Measurements from ENCODE around the gene ZNF773. TPM values are rescaled to one million over a fixed set of nuclear protein-coding genes. Genes with fewer than 3 reads are reported as not detected.

ZNF773 gene
- total and polyA plus RNA-seq, 3 experiments from 2014 or later: 7.6 to 14.5 (median 8.1) TPM

DNA sequence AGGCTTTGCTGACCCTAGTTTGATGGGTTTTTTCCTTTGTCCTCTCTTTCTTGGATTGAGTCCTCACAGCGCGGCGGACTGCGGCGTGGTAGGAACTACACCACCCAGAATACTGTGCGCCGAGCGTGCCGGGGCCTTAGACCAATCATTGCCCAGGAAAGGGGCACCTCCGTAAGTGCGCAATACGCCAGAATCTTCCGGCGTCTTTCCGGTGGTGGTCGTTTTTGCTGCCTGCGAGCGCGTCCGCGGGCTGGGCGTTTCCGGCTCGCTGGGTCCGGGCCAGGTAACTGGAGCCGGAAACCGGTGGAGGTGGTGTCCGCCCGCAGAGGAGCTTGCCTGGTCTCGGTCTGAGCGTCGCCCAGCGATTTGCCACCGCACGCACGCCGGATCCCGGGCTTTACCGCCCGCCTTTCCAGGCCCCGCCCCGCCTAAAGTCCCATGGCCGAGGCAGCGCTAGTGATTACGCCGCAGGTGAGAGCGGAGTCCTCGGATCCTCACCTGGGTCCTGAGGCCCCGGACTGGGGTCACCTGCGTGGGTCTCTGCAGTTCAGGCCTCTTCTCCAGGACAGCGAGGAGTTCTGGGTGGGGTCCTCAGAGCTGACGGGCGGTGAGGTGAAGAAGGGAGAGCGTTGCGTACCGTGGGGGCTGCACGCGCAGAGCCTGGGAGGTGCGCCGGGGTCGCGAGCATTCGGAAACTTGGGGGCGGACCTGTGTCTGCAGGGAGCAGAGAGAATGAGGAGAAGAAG lies 27.6 kb downstream of the ZNF773 start, which contains the start of gene ZNF549:
Gene ZNF549 (plus strand): TSS at position 221 of the 746 bp plus-strand sequence. CDS start 218 bp downstream, at position 439.
- H3K36me3 Mint-ChIP-seq: peaks cover 20 to 48% (median 40%) of the 10 kb centered on the region in 3 donors
- Histone ChIP-seq H3K27me3 (ENCODE audit: insufficient read depth, low read length, poor library complexity, severe bottlenecking) (no peaks in the 10 kb centered on the region), H3K36me3 (ENCODE audit: insufficient read depth, low read length) (peaks cover 11% of the 10 kb centered on the region), H3K4me1 (ENCODE audit: insufficient read depth, low read length) (peaks cover 16% of the 10 kb centered on the region), H3K27ac (ENCODE audit: low read depth, low read length) (peak within 1 kb of the TSS; percentile 68), H3K4me3 (ENCODE audit: low read length) (peak within 1 kb of the TSS; percentile 83), H3K9me3 (ENCODE audit: low read length) (peaks cover 19% of the 10 kb centered on the region)
- peaks cover 24 to 46% (median 37%) of the 10 kb centered on the region in 3 donors for H3K4me1 Mint-ChIP-seq
- peak within 1 kb of the TSS; percentile 87 to 98 (median 94) for H3K27ac Mint-ChIP-seq
- no peaks in the 10 kb centered on the region for H3K27me3 Mint-ChIP-seq
- ChIA-PET POLR2A (interaction anchor here (0.6 to 1.0 kb wide), 3 partner anchors 154 to 242 kb away, joined by 3 to 5 read pairs (median 3); partner anchors contain the start of genes ZNF551, ZNF586 and ZNF671), CTCF (no interaction called here)
- DNase-seq: peak; percentile 82 to 93 (median 88)
- peaks cover 18 to 65% (median 48%) of the 10 kb centered on the region in 5 donors for H3K9me3 Mint-ChIP-seq
- peak within 1 kb of the TSS; percentile 92 to 98 (median 96) for H3K4me3 Mint-ChIP-seq

DNA sequence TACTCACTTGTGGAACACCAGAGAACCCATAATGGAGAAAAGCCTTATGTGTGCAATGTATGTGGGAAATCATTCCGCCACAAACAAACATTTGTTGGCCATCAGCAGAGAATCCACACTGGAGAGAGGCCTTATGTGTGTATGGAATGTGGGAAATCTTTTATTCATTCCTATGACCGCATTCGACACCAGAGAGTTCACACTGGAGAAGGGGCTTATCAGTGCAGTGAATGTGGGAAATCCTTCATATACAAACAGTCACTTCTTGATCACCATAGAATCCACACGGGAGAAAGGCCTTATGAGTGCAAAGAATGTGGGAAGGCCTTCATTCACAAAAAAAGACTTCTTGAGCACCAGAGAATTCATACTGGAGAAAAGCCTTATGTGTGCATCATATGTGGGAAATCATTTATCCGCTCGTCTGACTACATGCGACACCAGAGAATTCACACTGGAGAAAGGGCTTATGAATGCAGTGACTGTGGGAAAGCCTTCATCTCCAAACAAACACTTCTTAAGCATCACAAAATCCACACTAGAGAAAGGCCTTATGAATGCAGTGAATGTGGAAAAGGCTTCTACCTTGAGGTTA lies 38.3 kb downstream of the ZNF773 start:
- no peak for DNase-seq
- Histone ChIP-seq H3K27me3 (ENCODE audit: insufficient read depth, low read length, poor library complexity, severe bottlenecking) (no peaks in the 10 kb centered on the region), H3K36me3 (ENCODE audit: insufficient read depth, low read length) (peaks cover 59% of the 10 kb centered on the region), H3K9me3 (ENCODE audit: low read length) (peaks cover 81% of the 10 kb centered on the region), H3K4me1 (ENCODE audit: insufficient read depth, low read length) (no peaks in the 10 kb centered on the region), H3K27ac (ENCODE audit: low read depth, low read length) (no peak overlapping the region), H3K4me3 (ENCODE audit: low read length) (peak overlapping the region; percentile 26)
- Mint-ChIP-seq H3K4me1 (peaks cover 0 to 1% (median 0%) of the 10 kb centered on the region in 3 donors), H3K27ac (no peak overlapping the region), H3K36me3 (peaks cover 64 to 94% (median 94%) of the 10 kb centered on the region in 3 donors), H3K27me3 (peaks cover 0 to 3% of the 10 kb centered on the region in 2 donors), H3K9me3 (peaks cover 47 to 100% (median 97%) of the 10 kb centered on the region in 5 donors), H3K4me3 (no peak overlapping the region)
- POLR2A ChIA-PET: no interaction called here
- CTCF ChIA-PET: no interaction called here

DNA sequence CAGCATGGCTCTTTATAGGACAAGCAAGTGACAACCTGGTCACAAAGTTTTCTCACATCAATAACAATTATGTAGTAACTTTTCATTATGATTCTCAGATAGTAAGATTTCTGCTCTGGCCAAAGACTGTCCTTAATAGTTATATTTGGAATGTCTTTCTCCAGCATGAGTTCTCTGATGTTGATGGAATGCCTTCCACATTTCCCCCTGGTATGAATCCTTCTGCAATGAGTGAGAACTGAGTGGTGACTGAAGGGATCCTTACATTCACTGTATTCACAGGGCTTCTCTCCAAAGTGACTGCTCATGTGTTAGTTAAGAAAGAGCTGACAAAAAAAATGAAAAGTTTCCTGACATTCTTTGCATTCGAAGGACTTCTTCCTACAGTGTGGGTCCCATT lies 46.8 kb downstream of the ZNF773 start:
- H3K4me1 Mint-ChIP-seq: peaks cover 0 to 4% (median 3%) of the 10 kb centered on the region in 3 donors
- no peak for DNase-seq
- Histone ChIP-seq H3K9me3 (ENCODE audit: low read length) (peaks cover 72% of the 10 kb centered on the region), H3K27ac (ENCODE audit: low read depth, low read length) (no peak overlapping the region), H3K4me3 (ENCODE audit: low read length) (no peak overlapping the region), H3K27me3 (ENCODE audit: insufficient read depth, low read length, poor library complexity, severe bottlenecking) (no peaks in the 10 kb centered on the region), H3K4me1 (ENCODE audit: insufficient read depth, low read length) (no peaks in the 10 kb centered on the region), H3K36me3 (ENCODE audit: insufficient read depth, low read length) (peaks cover 55% of the 10 kb centered on the region)
- no peak overlapping the region for H3K27ac Mint-ChIP-seq
- no peak overlapping the region for H3K4me3 Mint-ChIP-seq
- peaks cover 63 to 92% (median 88%) of the 10 kb centered on the region in 3 donors for H3K36me3 Mint-ChIP-seq
- CTCF ChIA-PET: no interaction called here
- POLR2A ChIA-PET: no interaction called here
- peaks cover 0 to 2% of the 10 kb centered on the region in 2 donors for H3K27me3 Mint-ChIP-seq
- peaks cover 57 to 97% (median 96%) of the 10 kb centered on the region in 5 donors for H3K9me3 Mint-ChIP-seq

DNA sequence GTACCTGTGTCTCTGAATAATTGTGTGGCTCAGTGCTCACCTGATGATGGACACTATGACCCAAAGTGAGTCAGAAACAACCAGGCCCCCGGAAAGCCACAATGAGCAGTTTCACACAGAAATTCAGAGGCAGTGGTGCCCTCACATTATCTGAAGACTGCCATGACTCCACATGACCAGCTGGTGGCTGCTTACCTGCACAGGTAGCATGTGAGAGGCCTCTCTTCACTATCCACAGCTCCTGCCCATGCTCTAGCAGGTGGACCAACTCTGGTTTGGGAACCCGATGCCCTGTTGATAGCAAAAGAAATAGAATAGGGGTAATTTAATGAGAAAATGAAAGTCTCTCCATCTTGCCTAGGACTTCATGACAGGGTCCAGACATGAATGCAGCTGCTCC lies 52.7 kb downstream of the ZNF773 start:
- POLR2A ChIA-PET: no interaction called here

DNA sequence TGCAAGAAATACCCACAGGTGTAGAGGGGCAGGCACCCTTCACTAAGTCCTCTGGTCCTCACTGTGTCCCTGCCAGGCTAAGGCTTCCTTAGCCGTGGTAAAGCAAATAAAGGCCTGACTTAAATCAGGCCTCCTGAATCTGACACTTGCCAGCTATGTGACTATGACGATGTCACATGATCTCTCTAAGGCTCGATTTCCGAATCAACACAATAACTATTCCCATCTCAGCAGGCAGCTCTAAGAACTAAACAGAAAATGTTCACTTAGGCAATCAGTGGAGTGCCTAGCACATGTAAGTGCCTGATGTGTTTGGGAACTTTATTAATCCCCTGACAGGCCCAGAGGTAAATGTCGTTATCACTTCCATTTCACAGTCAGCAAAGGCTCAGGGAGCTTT lies 57.9 kb downstream of the ZNF773 start:
- peaks cover 10% of the 10 kb centered on the region for H3K9me3 ChIP-seq (ENCODE audit: low read length)
- H3K4me3 Mint-ChIP-seq: peak overlapping the region; percentile 90 to 98 (median 97)
- no peaks in the 10 kb centered on the region for H3K27me3 ChIP-seq (ENCODE audit: insufficient read depth, low read length, poor library complexity, severe bottlenecking)
- peaks cover 32% of the 10 kb centered on the region for H3K36me3 ChIP-seq (ENCODE audit: insufficient read depth, low read length)
- no peak for DNase-seq
- H3K4me1 Mint-ChIP-seq: peaks cover 34 to 40% (median 36%) of the 10 kb centered on the region in 3 donors
- H3K27ac Mint-ChIP-seq: peak overlapping the region in 1 of 8 donors; percentile 21
- ChIA-PET POLR2A (interaction anchor here (0.6 kb wide), 1 partner anchor 536 kb away, joined by 3 read pairs; no protein-coding TSS in a partner anchor), CTCF (no interaction called here)
- H3K4me3 ChIP-seq (ENCODE audit: low read length): no peak overlapping the region
- peaks cover 31 to 68% (median 59%) of the 10 kb centered on the region in 3 donors for H3K36me3 Mint-ChIP-seq
- H3K27ac ChIP-seq (ENCODE audit: low read depth, low read length): no peak overlapping the region
- H3K27me3 Mint-ChIP-seq: peaks cover 9 to 10% of the 10 kb centered on the region in 2 donors
- peaks cover 18 to 63% (median 35%) of the 10 kb centered on the region in 5 donors for H3K9me3 Mint-ChIP-seq
- H3K4me1 ChIP-seq (ENCODE audit: insufficient read depth, low read length): peaks cover 15% of the 10 kb centered on the region

More for the DNA sequence above, 52.7 kb downstream of the ZNF773 start:
- H3K4me1 Mint-ChIP-seq: peaks cover 2 to 13% (median 9%) of the 10 kb centered on the region in 3 donors
- no peaks in the 10 kb centered on the region for H3K27me3 ChIP-seq (ENCODE audit: insufficient read depth, low read length, poor library complexity, severe bottlenecking)
- H3K4me3 Mint-ChIP-seq: no peak overlapping the region
- peaks cover 41 to 83% (median 69%) of the 10 kb centered on the region in 5 donors for H3K9me3 Mint-ChIP-seq
- H3K27me3 Mint-ChIP-seq: peaks cover 0 to 2% of the 10 kb centered on the region in 2 donors
- H3K36me3 ChIP-seq (ENCODE audit: insufficient read depth, low read length): peaks cover 78% of the 10 kb centered on the region
- H3K4me3 ChIP-seq (ENCODE audit: low read length): no peak overlapping the region
- H3K36me3 Mint-ChIP-seq: peaks cover 70 to 100% (median 97%) of the 10 kb centered on the region in 3 donors
- CTCF ChIA-PET: no interaction called here
- no peak for DNase-seq
- H3K27ac ChIP-seq (ENCODE audit: low read depth, low read length): no peak overlapping the region
- no peak overlapping the region for H3K27ac Mint-ChIP-seq
- peaks cover 52% of the 10 kb centered on the region for H3K9me3 ChIP-seq (ENCODE audit: low read length)
- no peaks in the 10 kb centered on the region for H3K4me1 ChIP-seq (ENCODE audit: insufficient read depth, low read length)

Other genes with a start within 250 kb of the ZNF773 start
- gene ZNF460, start 219.5 kb upstream of the ZNF773 start, total RNA-seq: 10 to 100 TPM; 45.5 to 52.0 TPM
- gene ZNF460, start 219.5 kb upstream of the ZNF773 start, polyA plus RNA-seq: 7.5 TPM
- gene ZNF543, start 179.5 kb upstream of the ZNF773 start, total RNA-seq: 1 to 10 TPM; 9.0 to 9.3 TPM
- 6.0 TPM for gene ZNF543, start 179.5 kb upstream of the ZNF773 start, polyA plus RNA-seq
- gene ZNF304, start 148.7 kb upstream of the ZNF773 start, total RNA-seq: 10 to 100 TPM in 1 of 2 experiments, 1 to 10 TPM in 1; 9.4 to 10.3 TPM
- 3.2 TPM for gene ZNF304, start 148.7 kb upstream of the ZNF773 start, polyA plus RNA-seq
- 1 to 10 TPM; 7.0 to 7.7 TPM for gene TRAPPC2B, start 136.4 kb upstream of the ZNF773 start, total RNA-seq
- 22.5 TPM for gene TRAPPC2B, start 136.4 kb upstream of the ZNF773 start, polyA plus RNA-seq
- 1 to 10 TPM; 2.2 to 3.3 TPM for gene ZNF547, start 136.4 kb upstream of the ZNF773 start, total RNA-seq
- gene ZNF547, start 136.4 kb upstream of the ZNF773 start, polyA plus RNA-seq: 1.7 TPM
- gene ZNF548, start 110.1 kb upstream of the ZNF773 start, total RNA-seq: 10 to 100 TPM; 19.2 to 19.5 TPM
- 19.9 TPM for gene ZNF548, start 110.1 kb upstream of the ZNF773 start, polyA plus RNA-seq
- gene ZNF17, start 88.8 kb upstream of the ZNF773 start, total RNA-seq: 10 to 100 TPM; 11.5 to 17.0 TPM
- 6.5 TPM for gene ZNF17, start 88.8 kb upstream of the ZNF773 start, polyA plus RNA-seq
- gene ZNF749, start 64.6 kb upstream of the ZNF773 start, total RNA-seq: 10 to 100 TPM; 29.9 to 32.7 TPM
- gene ZNF749, start 64.6 kb upstream of the ZNF773 start, polyA plus RNA-seq: 4.1 TPM
- under 1 TPM; 0.24 to 0.27 TPM for gene VN1R1, start 42.8 kb upstream of the ZNF773 start, total RNA-seq
- not detected for gene VN1R1, start 42.8 kb upstream of the ZNF773 start, polyA plus RNA-seq
- 1 to 10 TPM; 6.3 to 7.3 TPM for gene ZNF772, start 22.4 kb upstream of the ZNF773 start, total RNA-seq
- 0.92 TPM for gene ZNF772, start 22.4 kb upstream of the ZNF773 start, polyA plus RNA-seq
- 1 to 10 TPM; 7.3 to 9.1 TPM for gene ZNF419, start 12.2 kb upstream of the ZNF773 start, total RNA-seq
- gene ZNF419, start 12.2 kb upstream of the ZNF773 start, polyA plus RNA-seq: 9.5 TPM
- 1 to 10 TPM; 6.9 to 7.0 TPM for gene ZNF549, start 27.4 kb downstream of the ZNF773 start, total RNA-seq
- gene ZNF549, start 27.4 kb downstream of the ZNF773 start, polyA plus RNA-seq: 8.7 TPM
- 10 to 100 TPM in 1 of 2 experiments, 1 to 10 TPM in 1; 9.6 to 10.3 TPM for gene ZNF550, start 59.9 kb downstream of the ZNF773 start, total RNA-seq
- 13.5 TPM for gene ZNF550, start 59.9 kb downstream of the ZNF773 start, polyA plus RNA-seq
- 1 to 10 TPM; 5.9 to 6.6 TPM for gene ZNF416, start 79.0 kb downstream of the ZNF773 start, total RNA-seq
- gene ZNF416, start 79.0 kb downstream of the ZNF773 start, polyA plus RNA-seq: 6.3 TPM
- 10 to 100 TPM in 1 of 2 experiments, 1 to 10 TPM in 1; 9.7 to 10.9 TPM for gene ZIK1, start 84.2 kb downstream of the ZNF773 start, total RNA-seq
- 7.6 TPM for gene ZIK1, start 84.2 kb downstream of the ZNF773 start, polyA plus RNA-seq
- gene ZNF530, start 99.9 kb downstream of the ZNF773 start, total RNA-seq: 10 to 100 TPM; 10.5 to 12.6 TPM
- 6.2 TPM for gene ZNF530, start 99.9 kb downstream of the ZNF773 start, polyA plus RNA-seq
- gene ZNF134, start 114.3 kb downstream of the ZNF773 start, total RNA-seq: 10 to 100 TPM; 19.1 to 22.1 TPM
- 14.3 TPM for gene ZNF134, start 114.3 kb downstream of the ZNF773 start, polyA plus RNA-seq
- gene ZNF211, start 133.2 kb downstream of the ZNF773 start, total RNA-seq: 10 to 100 TPM; 12.1 TPM
- 17.9 TPM for gene ZNF211, start 133.2 kb downstream of the ZNF773 start, polyA plus RNA-seq
- gene ZSCAN4, start 169.0 kb downstream of the ZNF773 start, total RNA-seq: not detected
- not detected for gene ZSCAN4, start 169.0 kb downstream of the ZNF773 start, polyA plus RNA-seq
- gene ZNF551, start 182.0 kb downstream of the ZNF773 start, total RNA-seq: 10 to 100 TPM; 14.5 to 15.6 TPM
- 7.8 TPM for gene ZNF551, start 182.0 kb downstream of the ZNF773 start, polyA plus RNA-seq
- gene ZNF154, start 209.3 kb downstream of the ZNF773 start, total RNA-seq: 1 to 10 TPM; 6.5 to 7.7 TPM
- gene ZNF154, start 209.3 kb downstream of the ZNF773 start, polyA plus RNA-seq: 2.2 TPM
- 10 to 100 TPM; 10.6 to 11.0 TPM for gene ZNF671, start 227.7 kb downstream of the ZNF773 start, total RNA-seq
- 24.3 TPM for gene ZNF671, start 227.7 kb downstream of the ZNF773 start, polyA plus RNA-seq
- 10 to 100 TPM; 13.3 to 17.2 TPM for gene ZNF776, start 246.9 kb downstream of the ZNF773 start, total RNA-seq
- 7.0 TPM for gene ZNF776, start 246.9 kb downstream of the ZNF773 start, polyA plus RNA-seq

Data from CD8-positive, alpha-beta memory T cell (primary cell).